ENCODE measurements around the gene KANK4. TPM values are rescaled to one million over a fixed set of nuclear protein-coding genes. Genes with fewer than 3 reads are reported as not detected.
A peak's percentile ranks its signal among the peaks of the same experiment; 100 is the strongest.
"Not testable (repeated sequence)": the region's sequence is repeated elsewhere in the genome, so short reads cannot be mapped to it uniquely, and the experiment has no call there.

The KANK4 gene
- polyA plus RNA-seq, 3 donors from 2014 or later, result not detected

GRCh38 chr1:62265956-62266935, 53.0 kb downstream of the KANK4 start:
- H3K27me3 Mint-ChIP-seq (ENCODE audit: low read depth in 3 of 3), result peaks cover 3 to 7% (median 3%) of the 10 kb centered on the region in 3 donors
- no peak for DNase-seq
- H3K9me3 Mint-ChIP-seq, result no peaks in the 10 kb centered on the region
- H3K36me3 Mint-ChIP-seq, result no peaks in the 10 kb centered on the region
- no peak overlapping the region for H3K4me3 Mint-ChIP-seq
- H3K27ac Mint-ChIP-seq, result peak overlapping the region in 4 of 6 donors; percentile 9 to 25 (median 14)
- peaks cover 5 to 7% of the 10 kb centered on the region in 2 donors for H3K4me1 Mint-ChIP-seq

GRCh38 chr1:62263814-62264353, 55.4 kb downstream of the KANK4 start:
- Mint-ChIP-seq H3K27me3 (ENCODE audit: low read depth in 3 of 3) (peaks cover 7 to 9% (median 7%) of the 10 kb centered on the region in 3 donors), H3K4me1 (peaks cover 0 to 3% of the 10 kb centered on the region in 2 donors), H3K27ac (no peak overlapping the region), H3K4me3 (no peak overlapping the region), H3K9me3 (no peaks in the 10 kb centered on the region), H3K36me3 (no peaks in the 10 kb centered on the region)
- no peak for DNase-seq

GRCh38 chr1:62263006-62263813, 56.0 kb downstream of the KANK4 start:
- no peaks in the 10 kb centered on the region for H3K36me3 Mint-ChIP-seq
- H3K27me3 Mint-ChIP-seq (ENCODE audit: low read depth in 3 of 3), result peaks cover 7 to 12% (median 7%) of the 10 kb centered on the region in 3 donors
- H3K4me1 Mint-ChIP-seq, result peaks cover 0 to 3% of the 10 kb centered on the region in 2 donors
- H3K4me3 Mint-ChIP-seq, result no peak overlapping the region
- no peak for DNase-seq
- H3K27ac Mint-ChIP-seq, result no peak overlapping the region
- no peaks in the 10 kb centered on the region for H3K9me3 Mint-ChIP-seq

DNA sequence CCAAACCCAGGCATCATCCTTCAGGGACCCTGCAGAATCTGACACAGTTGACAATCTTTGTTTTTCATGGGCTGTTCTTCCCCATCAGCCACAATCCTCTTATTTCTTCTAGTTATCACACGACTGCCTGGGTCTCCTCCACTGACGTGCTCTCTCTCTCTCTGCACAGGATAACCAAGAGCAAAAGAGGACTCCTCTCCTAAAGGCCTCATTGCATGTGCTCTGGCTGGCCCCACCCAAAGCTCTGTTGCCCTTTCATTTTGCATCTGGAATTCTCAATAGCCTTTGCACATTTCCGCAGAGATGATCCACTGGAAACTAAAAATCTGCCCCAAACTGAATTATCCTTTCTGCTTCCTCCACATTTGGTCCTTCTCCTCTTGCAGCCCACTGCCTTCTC, 58.5 kb downstream of the KANK4 start:
- Mint-ChIP-seq H3K36me3 (no peaks in the 10 kb centered on the region), H3K27me3 (ENCODE audit: low read depth in 3 of 3) (peaks cover 4 to 12% (median 5%) of the 10 kb centered on the region in 3 donors), H3K4me1 (no peaks in the 10 kb centered on the region), H3K9me3 (no peaks in the 10 kb centered on the region), H3K4me3 (no peak overlapping the region), H3K27ac (no peak overlapping the region)
- DNase-seq, result no peak

DNA sequence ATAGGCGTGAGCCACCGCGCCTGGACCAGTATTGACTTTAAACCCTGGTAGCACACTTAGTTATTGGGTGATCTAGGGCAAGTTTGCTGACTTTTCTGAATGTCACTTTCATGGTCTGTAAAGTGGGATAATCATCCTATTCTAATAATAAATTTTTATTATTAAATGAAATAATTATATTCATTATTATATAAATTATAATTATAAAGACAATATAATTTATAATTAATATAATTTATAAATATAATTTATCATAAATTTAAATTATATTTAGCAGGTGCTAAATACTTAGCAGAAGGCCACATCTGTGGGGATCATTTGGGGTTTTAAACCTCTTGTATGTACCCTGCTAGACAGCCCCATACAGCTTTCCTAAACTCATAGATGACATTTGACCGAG, 59.7 kb downstream of the KANK4 start:
- H3K36me3 Mint-ChIP-seq, result no peaks in the 10 kb centered on the region
- H3K9me3 Mint-ChIP-seq, result no peaks in the 10 kb centered on the region
- no peak overlapping the region for H3K4me3 Mint-ChIP-seq
- H3K4me1 Mint-ChIP-seq, result no peaks in the 10 kb centered on the region
- peak overlapping the region in 1 of 6 donors; percentile 1 for H3K27ac Mint-ChIP-seq
- no peak for DNase-seq
- peaks cover 4 to 12% (median 5%) of the 10 kb centered on the region in 3 donors for H3K27me3 Mint-ChIP-seq (ENCODE audit: low read depth in 3 of 3)

- H3K9me3 Mint-ChIP-seq, result no peaks in the 10 kb centered on the region
These were observed 69.0 kb downstream of the KANK4 start for GRCh38 chr1:62250126-62250726.

DNA sequence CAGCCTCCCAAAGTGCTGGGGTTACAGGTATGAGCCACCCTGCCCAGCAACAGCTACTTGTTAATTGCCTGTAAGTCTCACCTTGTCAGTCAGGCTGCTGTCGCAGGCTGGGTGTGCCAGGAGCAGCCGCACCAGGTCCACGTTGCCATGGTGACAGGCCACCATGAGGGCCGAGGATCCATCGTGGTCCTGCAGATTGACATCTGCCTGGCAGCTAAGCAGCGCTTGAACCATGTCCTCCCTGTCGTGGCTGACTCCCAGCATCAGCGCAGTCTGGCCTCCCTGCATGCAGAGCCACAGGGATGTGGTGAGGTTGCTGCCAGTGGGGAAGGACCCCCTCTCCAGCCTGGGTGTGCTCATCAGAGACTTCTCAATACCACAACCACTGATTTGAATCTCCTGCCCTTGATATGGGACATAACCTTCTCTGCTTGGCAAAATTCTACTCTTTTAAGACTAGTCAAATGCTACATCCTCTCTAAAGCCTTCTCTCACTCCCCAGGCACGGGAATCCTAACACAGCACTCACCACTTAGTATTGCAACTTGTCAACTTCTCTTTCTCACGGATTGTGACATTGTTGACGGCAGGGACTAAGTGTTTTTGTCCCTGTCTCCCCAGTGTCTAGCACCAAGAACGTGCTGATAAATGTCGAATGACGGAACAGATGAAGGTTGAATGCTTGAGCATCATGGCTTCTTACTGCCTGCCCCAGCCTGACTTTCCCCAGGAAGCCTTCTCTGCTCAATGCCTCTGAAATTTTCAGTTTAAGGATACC, 71.7 kb downstream of the KANK4 start:
- H3K27me3 Mint-ChIP-seq (ENCODE audit: low read depth in 3 of 3), result peaks cover 0 to 6% (median 2%) of the 10 kb centered on the region in 3 donors
- H3K36me3 Mint-ChIP-seq, result peaks cover 0 to 4% (median 0%) of the 10 kb centered on the region in 3 donors
- no peak overlapping the region for H3K4me3 Mint-ChIP-seq
- DNase-seq, result no peak
- no peaks in the 10 kb centered on the region for H3K9me3 Mint-ChIP-seq
- no peaks in the 10 kb centered on the region for H3K4me1 Mint-ChIP-seq
- H3K27ac Mint-ChIP-seq, result no peak overlapping the region

More at GRCh38 chr1:62250126-62250726, 69.0 kb downstream of the KANK4 start:
- Mint-ChIP-seq H3K27ac (no peak overlapping the region), H3K4me1 (no peaks in the 10 kb centered on the region), H3K4me3 (no peak overlapping the region), H3K36me3 (no peaks in the 10 kb centered on the region), H3K27me3 (ENCODE audit: low read depth in 3 of 3) (peaks cover 0 to under 1% (median 0%) of the 10 kb centered on the region in 3 donors)
- no peak for DNase-seq

- no peak for DNase-seq
- H3K36me3 Mint-ChIP-seq, result peaks cover 0 to 4% (median 0%) of the 10 kb centered on the region in 3 donors
- H3K4me3 Mint-ChIP-seq, result no peak overlapping the region
- H3K27ac Mint-ChIP-seq, result no peak overlapping the region
- no peaks in the 10 kb centered on the region for H3K9me3 Mint-ChIP-seq
- H3K4me1 Mint-ChIP-seq, result no peaks in the 10 kb centered on the region
- peaks cover 0 to 6% (median 2%) of the 10 kb centered on the region in 3 donors for H3K27me3 Mint-ChIP-seq (ENCODE audit: low read depth in 3 of 3)
These were observed 74.0 kb downstream of the KANK4 start for GRCh38 chr1:62245201-62245600.

- H3K4me3 Mint-ChIP-seq; H3K36me3 Mint-ChIP-seq; H3K27me3 Mint-ChIP-seq (ENCODE audit: low read depth in 3 of 3); H3K9me3 Mint-ChIP-seq; H3K27ac Mint-ChIP-seq; H3K4me1 Mint-ChIP-seq; DNase-seq: not testable (repeated sequence)
These were observed 74.9 kb downstream of the KANK4 start for GRCh38 chr1:62244380-62244779.

DNA sequence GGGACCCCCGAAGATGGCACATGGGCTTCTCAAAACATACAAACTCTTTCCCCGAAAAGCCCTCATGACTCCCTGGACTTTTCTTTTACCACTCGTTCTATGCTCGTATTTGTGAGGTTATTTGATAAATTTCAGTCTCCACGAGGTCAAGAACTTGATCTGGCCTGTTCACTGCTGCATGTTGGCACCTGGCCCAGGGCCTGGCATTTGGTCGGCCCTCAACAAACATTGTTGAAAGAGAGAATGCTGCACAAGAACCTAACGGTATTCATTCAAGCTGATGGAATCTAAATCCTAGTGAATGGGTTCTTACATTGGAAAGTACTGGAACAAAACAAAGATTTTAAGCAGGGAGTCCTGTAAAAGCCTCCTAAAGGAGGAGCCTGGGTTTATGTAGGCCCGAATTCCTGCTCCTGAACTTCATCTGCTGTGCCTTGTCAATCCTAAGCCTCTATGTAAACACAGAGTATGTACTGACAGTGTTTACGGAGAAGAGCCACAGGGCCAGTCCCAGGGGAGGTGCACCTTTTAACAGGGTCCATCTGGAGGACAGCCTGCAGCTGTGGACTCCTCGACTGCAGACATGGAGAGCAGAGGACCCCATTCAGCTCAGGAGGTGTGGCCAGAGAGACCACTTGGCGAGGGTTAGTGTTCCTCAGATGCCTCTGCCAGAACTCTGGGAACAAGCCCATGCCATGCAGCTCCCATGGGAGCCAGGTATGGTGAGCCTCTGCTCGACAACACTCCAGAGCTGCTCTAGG, 77.7 kb downstream of the KANK4 start:
- no peak overlapping the region for H3K4me3 Mint-ChIP-seq

GRCh38 chr1:62240651-62241370, 78.4 kb downstream of the KANK4 start:
- no peaks in the 10 kb centered on the region for H3K9me3 Mint-ChIP-seq
- H3K27me3 Mint-ChIP-seq (ENCODE audit: low read depth in 3 of 3), result peaks cover 2 to 6% (median 4%) of the 10 kb centered on the region in 3 donors
- no peaks in the 10 kb centered on the region for H3K4me1 Mint-ChIP-seq
- DNase-seq, result no peak
- no peak overlapping the region for H3K4me3 Mint-ChIP-seq
- H3K27ac Mint-ChIP-seq, result no peak overlapping the region
- peaks cover 0 to 4% (median 0%) of the 10 kb centered on the region in 3 donors for H3K36me3 Mint-ChIP-seq

More for the DNA sequence above, 77.7 kb downstream of the KANK4 start:
- Mint-ChIP-seq H3K9me3 (no peaks in the 10 kb centered on the region), H3K27me3 (ENCODE audit: low read depth in 3 of 3) (peaks cover 2 to 6% (median 4%) of the 10 kb centered on the region in 3 donors), H3K27ac (no peak overlapping the region), H3K36me3 (peaks cover 0 to 4% (median 0%) of the 10 kb centered on the region in 3 donors), H3K4me1 (no peaks in the 10 kb centered on the region)
- no peak for DNase-seq

Measured in immature natural killer cell (primary cell).